Ovary (tissue), 3 donors: ENCODE measurements around the gene SOWAHD.

Source experiments
- EP300 ChIP-seq: sonication (generic); formaldehyde crosslinking; IDR thresholded peaks from one replicate; pipeline ENCODE4 v1.6.1; 2017; ENCODE audit warnings: antibody characterized with exemption
- POLR2A ChIP-seq: fragments of 450-650 bp; IDR thresholded peaks from one replicate; pipeline ENCODE4 v1.6.1; 2017; ENCODE audit warnings: antibody characterized with exemption, mild to moderate bottlenecking, moderate library complexity
- TF ChIP-seq, protein P1 (sequence below), 3 donors: fragments of 450-650 bp in 2 of 3; fragments of 200-600 bp in 1 of 3; IDR thresholded peaks; one replicate each; pipeline versions ENCODE4 v1.5.1 to v1.8.0; 2016 to 2022; ENCODE audit warnings: antibody characterized with exemption in 3 of 3, mild to moderate bottlenecking in 1 of 3
- donor health status: DM: no; HTN: no; CAD: no.

GRCh38 chrX:119790977-119791436 is 32.6 kb downstream of the SOWAHD start:
- TF ChIP-seq, protein P1, sequence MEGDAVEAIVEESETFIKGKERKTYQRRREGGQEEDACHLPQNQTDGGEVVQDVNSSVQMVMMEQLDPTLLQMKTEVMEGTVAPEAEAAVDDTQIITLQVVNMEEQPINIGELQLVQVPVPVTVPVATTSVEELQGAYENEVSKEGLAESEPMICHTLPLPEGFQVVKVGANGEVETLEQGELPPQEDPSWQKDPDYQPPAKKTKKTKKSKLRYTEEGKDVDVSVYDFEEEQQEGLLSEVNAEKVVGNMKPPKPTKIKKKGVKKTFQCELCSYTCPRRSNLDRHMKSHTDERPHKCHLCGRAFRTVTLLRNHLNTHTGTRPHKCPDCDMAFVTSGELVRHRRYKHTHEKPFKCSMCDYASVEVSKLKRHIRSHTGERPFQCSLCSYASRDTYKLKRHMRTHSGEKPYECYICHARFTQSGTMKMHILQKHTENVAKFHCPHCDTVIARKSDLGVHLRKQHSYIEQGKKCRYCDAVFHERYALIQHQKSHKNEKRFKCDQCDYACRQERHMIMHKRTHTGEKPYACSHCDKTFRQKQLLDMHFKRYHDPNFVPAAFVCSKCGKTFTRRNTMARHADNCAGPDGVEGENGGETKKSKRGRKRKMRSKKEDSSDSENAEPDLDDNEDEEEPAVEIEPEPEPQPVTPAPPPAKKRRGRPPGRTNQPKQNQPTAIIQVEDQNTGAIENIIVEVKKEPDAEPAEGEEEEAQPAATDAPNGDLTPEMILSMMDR (IDR thresholded peaks at IDR 0.05), result no peak
- TF ChIP-seq EP300 (no peak), POLR2A (no peak)
